HepG2 (cell line): ENCODE results near the gene LLGL1.

Experiments used
- ADNP ChIP-seq: sonication (generic); formaldehyde crosslinking; IDR thresholded peaks from 2 replicates; pipeline ENCODE4 v1.4.0; 2020; ENCODE audit warnings: missing genetic modification reagents
- NKX3-1 ChIP-seq: sonication (generic); formaldehyde crosslinking; IDR thresholded peaks from 2 replicates; pipeline ENCODE4 v1.5.0; 2020; ENCODE audit warnings: missing genetic modification reagents
- POLR2A ChIP-seq, 2 experiments: IDR thresholded peaks; 2 replicates each; pipeline ENCODE4 v1.6.1; 2011; ENCODE audit warnings: low read depth in 2 of 2, low read length in 2 of 2, mild to moderate bottlenecking in 1 of 2, moderate library complexity in 1 of 2; ENCODE audit not compliant: insufficient read depth in 1 of 2
- YY1 ChIP-seq: IDR thresholded peaks from 2 replicates; pipeline ENCODE4 v1.6.1; 2011; ENCODE audit warnings: low read length, low read depth, moderate library complexity, mild to moderate bottlenecking; ENCODE audit not compliant: insufficient read depth, insufficient replicate concordance
- ZNF672 ChIP-seq: sonication (generic); formaldehyde crosslinking; IDR thresholded peaks from 2 replicates; pipeline ENCODE4 v1.8.1; 2022; ENCODE audit warnings: missing genetic modification reagents

DNA sequence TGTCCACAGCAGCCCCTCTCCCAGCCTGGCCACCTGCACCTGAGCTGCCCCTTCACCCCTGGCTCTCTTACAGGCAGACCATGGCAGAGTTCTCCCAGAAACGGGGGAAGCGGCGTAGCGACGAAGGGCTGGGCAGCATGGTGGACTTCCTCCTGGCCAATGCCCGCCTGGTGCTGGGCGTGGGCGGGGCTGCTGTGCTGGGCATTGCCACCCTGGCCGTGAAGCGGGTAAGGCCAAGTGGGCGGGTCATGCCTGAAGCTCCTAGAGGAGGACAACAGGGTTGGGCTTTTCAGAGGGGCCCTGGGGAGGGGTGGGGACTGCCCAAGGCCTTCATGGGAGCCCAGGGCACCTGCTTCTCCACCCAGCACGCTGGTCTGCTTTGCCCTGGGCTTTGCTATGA, 37.2 kb downstream of the LLGL1 start:
- TF ChIP-seq POLR2A (IDR thresholded peaks at IDR 0.05; ENCODE audit: insufficient read depth in 1 of 2, low read depth in 2 of 2, low read length in 2 of 2) (no peak), ZNF672 (no peak), ADNP (CRISPR knock-in tag) (no peak), YY1 (no peak), NKX3-1 (CRISPR knock-in tag) (no peak)
